ENCODE results near the gene ADSL. TPM values are rescaled to one million over a fixed set of nuclear protein-coding genes. Genes with fewer than 3 reads are reported as not detected.

The ADSL gene
- total and polyA plus RNA-seq, 2 of the 8 experiments (the other 6 are each of a cell fraction or from before 2014, with no cell fraction given): 197 to 218 TPM

GRCh38 chr22:40310081-40310767, 36.1 kb upstream of the ADSL start:
- no peak overlapping the region for H3K14ac ChIP-seq (ENCODE audit: insufficient read length)
- no peaks in the 10 kb centered on the region for H3K9me3 ChIP-seq (ENCODE audit: insufficient read depth in 2 of 2, low read depth in 1 of 2, low read length in 1 of 2)
- ChIA-PET CTCF (ENCODE audit: partially characterized antibody) (interaction anchor here (2.0 kb wide), 1 partner anchor 39 kb away, joined by 5 read pairs; no protein-coding TSS in a partner anchor), POLR2A (ENCODE audit: partially characterized antibody) (no interaction called here)
- no peak overlapping the region for H3K18ac ChIP-seq (ENCODE audit: extremely low read depth, low read length)
- no peak overlapping the region for H4K5ac ChIP-seq (ENCODE audit: insufficient read length, low read depth, low read length)
- no peak overlapping the region for H3K4me3 ChIP-seq (ENCODE audit: extremely low read depth in 1 of 4, insufficient read depth in 2 of 4, low read depth in 3 of 4, low read length in 4 of 4)
- DNase-seq (ENCODE audit: low read depth in 1 of 2, low spot score in 2 of 2) (no peak), FAIRE-seq (no peak)
- no peak overlapping the region for H3K9ac ChIP-seq (replicated peaks in 1 of 4; ENCODE audit: extremely low read depth in 1 of 4, low read depth in 3 of 4, low read length in 3 of 4)
- no peak overlapping the region for H4K91ac ChIP-seq (replicated peaks; ENCODE audit: insufficient read length, low read length)
- no peak overlapping the region for H2BK5ac ChIP-seq (ENCODE audit: low read depth, low read length)
- no peak overlapping the region for H3K56ac ChIP-seq (replicated peaks; ENCODE audit: insufficient read length, low read depth, low read length)
- no peaks in the 10 kb centered on the region for H3K79me2 ChIP-seq (ENCODE audit: control insufficient read depth in 1 of 2, insufficient read depth in 2 of 2, low read length in 2 of 2)
- H2BK120ac ChIP-seq (replicated peaks; ENCODE audit: low read depth, low read length): no peak overlapping the region
- H3K23me2 ChIP-seq (ENCODE audit: low read depth, low read length): no peaks in the 10 kb centered on the region
- H4K8ac ChIP-seq (ENCODE audit: extremely low read depth, insufficient read depth, low read length): no peak overlapping the region
- H3K27ac ChIP-seq (ENCODE audit: low read depth, low read length): no peak overlapping the region
- H2AFZ ChIP-seq (ENCODE audit: low read length): no peak overlapping the region
- H3K23ac ChIP-seq (ENCODE audit: insufficient read length): no peak overlapping the region
- H3K36me3 ChIP-seq (ENCODE audit: control insufficient read depth in 2 of 4, insufficient read depth in 4 of 4, low read length in 3 of 4): peaks cover 29 to 75% (median 59%) of the 10 kb centered on the region in 4 experiments
- no peak overlapping the region for H2BK20ac ChIP-seq (ENCODE audit: low read length)
- no peak overlapping the region for H3K4ac ChIP-seq (replicated peaks; ENCODE audit: insufficient read length, low read depth, low read length)
- H2BK12ac ChIP-seq (ENCODE audit: low read depth, low read length): no peak overlapping the region
- H2AK5ac ChIP-seq (ENCODE audit: low read depth, low read length): no peak overlapping the region
- no peak overlapping the region for H3K4me2 ChIP-seq (ENCODE audit: insufficient read depth in 1 of 2, low read depth in 2 of 2, low read length in 2 of 2)
- peaks cover 0 to 3% of the 10 kb centered on the region in 2 experiments for H4K20me1 ChIP-seq (replicated peaks in 1 of 2; ENCODE audit: control insufficient read depth in 1 of 2, insufficient read depth in 2 of 2, low read length in 2 of 2)
- H2BK15ac ChIP-seq (ENCODE audit: low read length): no peak overlapping the region
- WGBS, 2 experiments (ENCODE audit: extremely low coverage in 1 of 2, insufficient coverage in 1 of 2, insufficient read length in 1 of 2, insufficient replicate concordance in 2 of 2, low coverage in 1 of 2, low lambda C conversion rate in 2 of 2, missing lambda C conversion rate in 1 of 2): 89% methylated on average over 9 of the region's 9 CpGs; no CpG with 5 or more reads in 1 of the 2 experiments
- H3K4me1 ChIP-seq (replicated peaks in 1 of 4; ENCODE audit: control insufficient read depth in 3 of 4, insufficient read depth in 4 of 4, low read length in 3 of 4): no peaks in the 10 kb centered on the region
- no peaks in the 10 kb centered on the region for H3K79me1 ChIP-seq (ENCODE audit: low read depth, low read length)
- H3K27me3 ChIP-seq (replicated peaks in 1 of 4; ENCODE audit: control insufficient read depth in 3 of 4, extremely low read depth in 1 of 4, insufficient read depth in 3 of 4, low read length in 3 of 4): no peaks in the 10 kb centered on the region
- TF ChIP-seq BRCA1 (IDR thresholded peaks at IDR 0.05; ENCODE audit: low read depth, low read length) (no peak), SP1 (IDR thresholded peaks at IDR 0.05; ENCODE audit: low read depth, low read length) (no peak), KDM4A (IDR thresholded peaks at IDR 0.05; ENCODE audit: low read depth, low read length, severe bottlenecking) (no peak), TEAD4 (IDR thresholded peaks at IDR 0.05; ENCODE audit: low read depth, low read length) (no peak), TBP (IDR thresholded peaks at IDR 0.05; ENCODE audit: low read depth, low read length) (no peak), SP2 (IDR thresholded peaks at IDR 0.05; ENCODE audit: low read length) (no peak), RAD21 (IDR thresholded peaks at IDR 0.05 in 1 of 2, conservative IDR thresholded peaks at IDR 0.05 in 1 of 2; ENCODE audit: low read depth in 2 of 2, low read length in 2 of 2) (no peak), CHD2 (IDR thresholded peaks at IDR 0.05; ENCODE audit: low read length) (no peak), EGR1 (IDR thresholded peaks at IDR 0.05; ENCODE audit: borderline replicate concordance, low read depth, low read length) (no peak), JUND (IDR thresholded peaks at IDR 0.05; ENCODE audit: low read length) (no peak), SRF (IDR thresholded peaks at IDR 0.05; ENCODE audit: low read depth, low read length) (no peak), CREB1 (IDR thresholded peaks at IDR 0.05) (no peak)
- TF ChIP-seq, protein P1, sequence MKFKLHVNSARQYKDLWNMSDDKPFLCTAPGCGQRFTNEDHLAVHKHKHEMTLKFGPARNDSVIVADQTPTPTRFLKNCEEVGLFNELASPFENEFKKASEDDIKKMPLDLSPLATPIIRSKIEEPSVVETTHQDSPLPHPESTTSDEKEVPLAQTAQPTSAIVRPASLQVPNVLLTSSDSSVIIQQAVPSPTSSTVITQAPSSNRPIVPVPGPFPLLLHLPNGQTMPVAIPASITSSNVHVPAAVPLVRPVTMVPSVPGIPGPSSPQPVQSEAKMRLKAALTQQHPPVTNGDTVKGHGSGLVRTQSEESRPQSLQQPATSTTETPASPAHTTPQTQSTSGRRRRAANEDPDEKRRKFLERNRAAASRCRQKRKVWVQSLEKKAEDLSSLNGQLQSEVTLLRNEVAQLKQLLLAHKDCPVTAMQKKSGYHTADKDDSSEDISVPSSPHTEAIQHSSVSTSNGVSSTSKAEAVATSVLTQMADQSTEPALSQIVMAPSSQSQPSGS (IDR thresholded peaks at IDR 0.05; ENCODE audit: low read length): no peak

Data from H1 (cell line).